Astrocyte of the hippocampus (primary cell): ENCODE data around the gene ADCY5.

Source experiments
- DNase-seq: peaks from one replicate; pipeline ENCODE4 v3.0.0; 2011; ENCODE audit warnings: low read depth, low spot score

The ADCY5 gene

DNA sequence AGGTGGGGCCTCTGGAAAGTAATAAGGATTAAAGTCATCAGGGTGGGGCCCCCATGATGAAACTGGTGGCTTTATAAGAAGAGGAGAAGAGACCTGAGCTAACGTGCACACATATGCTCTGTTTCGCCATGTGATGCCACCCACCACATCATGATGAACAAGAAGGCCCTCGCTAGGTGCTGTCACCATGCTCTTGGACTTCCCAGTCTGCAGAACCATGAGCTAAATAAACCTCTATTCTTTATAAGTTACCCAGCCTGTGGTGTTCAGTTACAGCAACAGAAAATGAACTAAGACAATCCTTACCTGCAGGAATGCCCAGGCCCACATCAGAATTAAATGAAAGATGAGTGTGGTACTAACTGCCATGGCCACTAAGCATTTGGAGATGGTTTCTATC, 79.8 kb downstream of the ADCY5 start:
- DNase-seq = no peak

GRCh38 chr3:123367467-123368154, 81.3 kb downstream of the ADCY5 start:
- DNase-seq = no peak

DNA sequence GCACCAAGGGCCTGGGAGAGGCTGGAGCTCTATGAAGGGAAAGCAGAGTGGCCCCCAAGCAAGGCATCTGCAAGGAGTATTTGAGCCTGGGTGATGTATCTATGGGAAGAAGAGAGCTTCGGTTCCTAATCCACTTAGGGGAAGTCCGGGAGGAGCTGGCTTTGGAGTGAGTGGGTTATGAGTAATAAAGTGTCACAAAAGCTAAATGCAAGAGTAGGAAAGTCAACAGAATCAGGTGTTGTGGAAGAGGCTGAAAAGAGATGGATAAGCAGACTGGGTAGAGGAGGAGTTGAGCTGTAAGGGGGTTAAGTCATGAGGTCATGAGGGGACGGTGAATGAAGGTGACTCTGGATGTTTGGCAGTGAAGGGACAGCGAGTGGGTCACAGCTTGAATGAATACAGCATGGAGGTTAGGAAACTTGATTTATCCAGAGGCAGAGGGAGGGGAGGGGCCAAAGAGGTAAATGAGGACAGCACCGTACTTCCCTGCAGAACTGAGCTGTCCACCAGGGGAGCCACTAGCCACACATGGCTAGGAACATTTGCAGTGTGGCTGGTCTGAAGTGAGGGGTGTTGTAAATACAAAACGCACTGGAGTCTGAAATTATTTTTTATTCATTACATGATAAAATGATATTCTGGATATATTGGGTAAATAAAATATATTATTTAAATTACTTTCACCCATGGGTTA, 83.3 kb downstream of the ADCY5 start:
- DNase-seq = no peak

- DNase-seq = no peak
Observed at GRCh38 chr3:123361071-123361470, 87.8 kb downstream of the ADCY5 start.

- no peak for DNase-seq
Observed at GRCh38 chr3:123357275-123357674, 91.6 kb downstream of the ADCY5 start.

DNA sequence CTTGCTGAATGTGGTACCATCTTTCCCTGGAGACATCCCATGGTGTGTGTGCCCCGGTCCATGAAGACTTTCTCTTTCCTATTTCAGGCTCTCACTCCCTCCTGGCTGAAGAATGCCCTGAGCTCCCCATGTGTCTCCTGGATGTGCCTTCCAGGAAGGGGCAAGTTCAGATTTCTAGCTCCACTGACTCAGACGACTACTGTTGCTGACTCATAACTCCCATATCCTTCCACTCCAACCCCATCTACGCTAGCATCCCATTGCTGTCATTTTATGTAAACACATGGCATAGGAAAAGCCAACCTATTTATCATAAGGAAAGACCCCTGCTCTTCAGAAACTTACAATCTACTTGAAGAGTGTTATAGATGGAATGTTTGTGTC, 95.0 kb downstream of the ADCY5 start:
- DNase-seq = no peak

DNA sequence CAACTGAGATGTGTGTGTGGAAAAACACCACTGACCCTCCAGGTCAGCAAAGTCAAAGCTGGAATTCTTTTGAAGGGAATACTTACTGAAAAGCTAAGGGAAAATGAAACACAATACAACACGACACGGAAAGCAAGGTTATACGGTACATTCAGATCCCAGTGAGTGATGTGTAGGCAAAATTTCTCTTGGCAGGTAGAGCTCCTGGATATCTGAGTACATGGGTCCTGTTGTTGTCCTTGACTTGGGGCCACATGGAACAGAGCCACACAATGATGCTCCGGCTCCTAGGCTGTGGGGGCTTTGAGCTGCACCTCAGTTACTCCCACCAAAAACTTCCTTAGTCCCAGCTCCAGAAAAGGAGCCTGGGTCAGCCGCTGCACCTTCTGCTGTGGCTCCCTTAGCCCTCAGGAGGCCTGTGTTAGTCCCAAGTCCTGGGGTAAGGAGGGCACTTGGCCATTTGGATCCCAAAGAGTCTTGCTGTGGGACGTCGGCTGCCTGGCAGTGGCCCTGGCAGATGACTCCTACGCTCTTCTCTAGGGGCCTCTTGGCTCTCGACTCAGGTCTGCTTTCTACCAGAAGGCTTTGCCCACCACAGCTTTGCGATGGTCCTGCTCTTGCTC, 95.6 kb downstream of the ADCY5 start:
- DNase-seq = no peak

DNA sequence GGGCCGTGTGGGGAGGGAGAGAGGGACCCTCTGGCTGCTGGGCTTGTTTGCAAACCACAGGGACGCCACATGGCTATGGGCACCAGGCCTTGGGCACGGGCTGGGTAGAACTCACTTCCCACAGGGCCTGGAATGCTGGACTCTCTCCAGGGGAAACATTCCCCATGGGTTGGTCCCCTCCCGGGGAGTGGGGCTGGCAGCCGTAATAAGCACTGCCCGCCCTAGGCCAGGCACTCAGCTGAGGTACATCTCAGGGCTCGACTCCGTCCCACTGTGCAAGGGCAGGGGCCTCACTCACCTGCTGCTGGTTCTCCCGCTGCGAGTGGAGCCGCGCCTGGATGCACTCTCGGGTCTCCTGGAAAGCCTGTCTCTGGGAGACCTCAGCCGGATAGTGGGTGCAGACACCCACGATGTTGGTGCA, 96.7 kb downstream of the ADCY5 start:
- DNase-seq = peak; percentile 86

DNA sequence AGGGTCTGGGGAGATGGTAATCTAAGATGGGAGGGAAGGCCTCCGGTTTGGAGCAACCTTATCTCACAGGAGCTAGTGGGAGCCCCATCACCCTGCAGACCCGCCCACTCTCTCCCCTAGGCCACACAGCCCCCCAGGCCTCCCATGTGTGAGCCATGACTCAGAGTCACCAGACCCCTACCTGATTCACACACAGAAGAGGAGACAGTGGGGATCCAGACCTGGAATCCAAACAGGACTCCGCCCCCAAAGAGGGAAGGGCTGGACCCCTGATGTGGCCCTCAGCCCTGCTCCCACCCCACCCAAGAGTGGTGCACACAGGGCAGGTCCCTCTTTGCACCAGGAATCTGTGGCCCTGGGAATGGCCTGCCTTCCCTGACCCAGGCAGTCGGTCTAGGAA, 97.4 kb downstream of the ADCY5 start:
- DNase-seq = no peak

DNA sequence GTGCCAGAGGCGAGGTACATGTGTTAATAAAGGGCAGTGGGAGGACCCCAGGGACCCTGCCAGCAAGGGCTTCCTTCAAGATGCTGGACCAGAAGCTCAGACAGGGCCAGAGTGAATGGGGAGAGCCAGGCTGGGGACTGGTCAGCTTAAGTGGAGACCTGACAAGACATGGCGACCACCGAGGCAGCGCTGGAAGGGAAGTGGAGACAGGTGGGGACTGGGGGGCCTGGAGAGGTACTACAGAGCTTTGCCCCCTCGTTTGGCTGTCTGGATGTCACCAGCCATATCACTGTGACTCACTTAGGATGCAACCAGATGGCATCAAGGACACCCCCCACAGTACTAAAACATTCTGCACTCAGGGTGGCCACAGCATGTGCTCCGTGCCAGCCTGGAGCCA, 97.9 kb downstream of the ADCY5 start:
- no peak for DNase-seq

GRCh38 chr3:123349566-123350435, 99.1 kb downstream of the ADCY5 start:
- no peak for DNase-seq

DNA sequence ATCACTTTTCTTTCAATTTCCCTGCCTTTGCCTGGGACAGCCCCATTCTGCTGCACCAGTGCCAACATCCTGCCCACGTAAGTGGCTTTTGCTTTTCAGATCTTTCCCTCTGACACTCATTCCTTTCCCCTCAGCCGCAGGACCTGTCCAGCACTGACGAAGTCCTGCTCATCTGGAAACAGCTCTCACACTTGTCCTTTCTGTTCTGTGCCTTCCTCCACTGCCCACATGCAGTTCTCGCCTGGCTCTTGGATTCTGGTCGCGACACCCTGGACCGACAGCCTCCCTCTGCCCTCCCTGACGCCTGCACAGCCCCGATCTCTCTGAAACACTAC, 99.7 kb downstream of the ADCY5 start:
- no peak for DNase-seq

DNA sequence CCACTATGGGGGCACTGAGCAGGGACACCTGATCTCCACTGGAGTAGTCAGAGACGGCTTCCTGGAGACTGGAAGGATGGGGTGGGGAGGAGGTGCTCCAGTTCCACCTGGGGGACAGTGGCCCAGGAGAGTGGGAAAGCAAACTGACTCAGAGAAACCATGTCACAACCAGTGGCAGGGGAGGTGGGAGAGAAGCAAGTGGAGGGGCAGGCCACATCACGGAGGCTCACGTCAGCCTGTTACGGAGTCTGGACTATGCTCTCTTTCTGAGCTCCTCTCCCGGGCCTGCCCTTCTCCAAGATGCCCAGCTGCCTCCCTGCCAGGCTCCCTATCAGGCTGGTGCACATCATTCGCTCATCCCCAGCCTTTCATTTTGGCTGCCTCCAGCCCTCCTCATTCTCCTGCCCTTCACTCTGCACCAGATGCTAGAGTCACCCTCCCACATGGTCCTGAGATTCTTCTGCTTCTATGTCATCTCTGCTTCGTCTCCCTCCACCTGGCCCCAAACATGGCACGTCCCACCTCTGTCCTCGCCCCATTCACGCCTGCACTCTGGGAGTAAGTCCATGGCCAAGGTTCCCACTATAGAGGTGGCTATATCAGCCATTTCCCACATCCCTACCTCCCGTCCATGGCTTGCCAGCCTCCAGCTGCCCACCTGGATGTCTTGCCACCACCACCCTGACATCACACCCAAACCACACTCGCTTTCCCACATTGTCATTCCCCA, 100.3 kb downstream of the ADCY5 start:
- DNase-seq = no peak

DNA sequence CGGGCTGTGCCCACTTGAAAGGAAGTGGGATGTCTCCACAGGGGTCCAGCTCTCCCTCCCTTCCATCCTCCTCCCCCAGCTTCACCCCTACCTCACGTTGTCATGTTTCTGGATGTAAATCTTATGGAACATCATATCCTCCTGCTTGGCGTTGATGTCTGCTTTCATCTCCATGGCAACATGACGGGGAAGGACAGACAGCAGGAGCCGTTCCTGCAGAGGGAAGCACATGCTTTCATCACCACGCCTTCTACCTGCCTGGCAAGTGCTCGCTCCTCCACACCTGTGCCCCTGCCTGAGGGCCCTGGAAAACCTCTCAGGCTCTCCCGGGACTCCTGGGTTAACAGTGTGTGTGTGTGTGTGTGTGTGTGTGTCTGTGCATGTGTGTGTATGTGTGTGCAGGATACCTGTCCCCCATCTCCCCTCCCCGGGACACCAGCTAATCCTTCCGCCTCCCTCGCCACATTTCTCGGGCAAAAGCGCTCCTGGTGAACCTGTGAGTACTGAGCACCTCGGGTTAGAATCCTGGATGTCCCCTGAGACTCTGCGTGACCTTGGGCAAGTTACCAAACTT, 101.1 kb downstream of the ADCY5 start:
- no peak for DNase-seq

GRCh38 chr3:123347205-123347604, 101.7 kb downstream of the ADCY5 start:
- no peak for DNase-seq

DNA sequence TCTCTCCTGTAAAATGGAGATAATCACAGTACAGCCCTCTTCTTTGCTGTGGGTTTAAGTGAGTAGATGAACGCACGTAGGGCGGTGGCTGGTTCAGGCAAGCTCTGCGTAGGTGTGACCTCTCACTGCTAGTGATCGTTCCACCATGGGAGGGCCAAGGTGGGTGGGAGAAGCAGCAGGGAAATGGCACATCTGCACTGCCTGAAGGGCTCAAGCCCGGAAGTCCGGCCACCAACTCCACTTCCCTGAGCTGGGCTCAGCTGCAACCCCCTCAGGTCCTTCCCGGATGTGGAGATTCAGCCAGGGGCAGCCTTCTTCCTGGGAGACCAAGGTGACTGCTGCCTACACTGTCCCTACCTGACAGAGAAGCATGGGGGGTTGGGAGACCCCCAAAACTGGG, 102.9 kb downstream of the ADCY5 start:
- no peak for DNase-seq

- DNase-seq = no peak
Observed at GRCh38 chr3:123344907-123345594, 103.8 kb downstream of the ADCY5 start.

DNA sequence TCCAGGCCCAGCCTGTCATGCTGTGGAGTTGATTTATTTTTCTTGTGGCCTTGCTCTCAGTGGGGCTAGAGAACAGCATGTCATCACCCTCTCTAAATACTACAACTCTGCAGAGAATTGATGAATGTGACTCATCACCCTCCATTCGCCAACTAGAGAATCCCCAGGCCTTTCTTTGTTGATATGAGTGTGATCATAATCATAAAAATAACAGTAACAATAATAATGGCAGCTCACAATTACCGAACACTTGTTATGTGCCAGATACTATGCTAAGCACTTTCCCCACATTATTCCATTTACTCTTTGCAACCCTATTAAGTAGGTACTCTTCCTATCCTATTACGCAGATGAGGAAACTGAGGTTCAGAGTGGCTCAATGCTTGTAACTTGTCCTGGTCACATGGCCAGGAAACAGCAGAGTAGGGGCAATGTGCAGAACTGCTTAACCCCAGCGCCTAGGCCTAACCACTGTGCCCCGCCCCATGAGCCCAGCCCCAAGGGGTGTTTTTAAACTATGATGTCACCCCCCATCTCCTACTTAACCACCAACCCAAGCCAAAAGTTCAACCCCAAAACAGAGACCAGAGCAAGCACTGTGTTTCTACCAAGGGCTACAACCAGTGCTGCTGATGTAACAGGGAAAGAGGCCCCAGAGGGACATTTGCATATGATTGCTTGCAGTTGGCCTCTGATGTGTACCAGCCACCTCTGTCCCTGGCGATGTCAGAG, 104.5 kb downstream of the ADCY5 start:
- DNase-seq = peak; percentile 56

DNA sequence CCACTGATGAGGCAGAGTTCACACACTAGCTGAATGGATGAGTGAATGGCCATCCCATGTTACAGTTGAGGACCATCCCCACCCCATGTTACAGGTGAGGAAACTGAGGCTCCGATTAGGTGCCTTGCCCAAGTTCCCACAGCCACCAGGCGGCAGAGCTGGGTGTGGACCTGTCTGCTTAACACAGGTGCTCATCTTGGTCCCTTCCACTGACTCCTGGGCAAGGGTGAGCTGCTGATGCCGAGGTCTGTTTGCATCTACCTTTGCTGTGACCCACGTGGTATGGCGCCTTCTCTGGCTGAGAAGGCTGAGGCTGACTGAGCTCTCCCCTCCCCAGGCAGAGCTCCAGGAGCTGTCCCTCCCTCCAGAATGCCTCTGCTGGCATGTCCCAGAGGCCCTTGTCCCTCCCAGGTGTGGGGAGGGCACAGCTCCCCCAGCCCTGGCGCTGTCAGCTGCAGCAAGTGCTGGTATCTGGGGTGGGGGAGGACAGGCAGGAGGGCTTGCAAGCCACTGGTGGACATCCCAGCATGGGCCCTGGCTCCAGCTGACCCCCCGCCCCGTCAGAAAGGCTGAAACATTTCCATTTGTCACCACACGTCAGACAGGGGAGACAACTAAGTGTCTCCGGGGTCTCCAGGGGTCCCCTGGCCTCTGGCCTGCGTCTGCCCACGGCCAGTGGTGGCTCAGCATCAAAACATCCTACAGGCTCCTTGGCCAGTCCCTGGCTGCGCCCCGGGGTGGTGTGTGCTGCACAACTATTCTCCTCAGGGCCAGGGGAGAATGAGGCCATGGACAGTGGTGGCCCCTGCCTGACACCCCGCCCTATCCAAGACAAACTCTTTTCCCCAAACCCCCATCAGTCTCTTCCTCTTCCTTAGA, 105.4 kb downstream of the ADCY5 start:
- no peak for DNase-seq
